Activated T-helper 2 cell treated with anti-CD3 and anti-CD28 coated beads, Interferon-gamma antibody, Interleukin-2, Interleukin-4, amounts not matched to agents 10 μg/mL and 5 μg/mL and 100 μg/mL, durations not matched to agents 14 hours and 24 hours and 36 hours (primary cell): Measurements from ENCODE around the gene NKIRAS2. TPM values are rescaled to one million over a fixed set of nuclear protein-coding genes. Genes with fewer than 3 reads are reported as not detected.

Experiments used
- DNase-seq: peaks from one replicate; pipeline ENCODE4 v3.0.0; 2021; ENCODE audit warnings: low spot score
- H3K27ac Mint-ChIP-seq: one replicate; pipeline ENCODE4 v1.8.0; 2021; ENCODE audit warnings: mixed read lengths
- H3K27me3 Mint-ChIP-seq: one replicate; pipeline ENCODE4 v1.8.0; 2021; ENCODE audit warnings: low read depth, mixed read lengths
- H3K36me3 Mint-ChIP-seq: one replicate; pipeline ENCODE4 v1.8.0; 2021; ENCODE audit warnings: low read depth, mixed read lengths
- H3K4me1 Mint-ChIP-seq: one replicate; pipeline ENCODE4 v1.8.0; 2021; ENCODE audit warnings: low read depth, mixed read lengths
- H3K4me3 Mint-ChIP-seq: one replicate; pipeline ENCODE4 v1.8.0; 2021; ENCODE audit warnings: low read depth, mild to moderate bottlenecking, moderate library complexity, mixed read lengths
- H3K9me3 Mint-ChIP-seq: one replicate; pipeline ENCODE4 v1.8.0; 2021; ENCODE audit warnings: mixed read lengths
- intact Hi-C: fragments of 100-400 bp; cut with micrococcal nuclease; formaldehyde crosslinking; loops from one replicate; pipeline ENCODE4 v1.15.1; 2023
- total RNA-seq: library from RNA; stranded (reverse); gene quantifications from 2 replicates; pipeline ENCODE4 v1.2.3, GENCODE V29; 2022

NKIRAS2 gene
- total RNA-seq: 25.8 and 28.2 TPM in 2 replicates

DNA sequence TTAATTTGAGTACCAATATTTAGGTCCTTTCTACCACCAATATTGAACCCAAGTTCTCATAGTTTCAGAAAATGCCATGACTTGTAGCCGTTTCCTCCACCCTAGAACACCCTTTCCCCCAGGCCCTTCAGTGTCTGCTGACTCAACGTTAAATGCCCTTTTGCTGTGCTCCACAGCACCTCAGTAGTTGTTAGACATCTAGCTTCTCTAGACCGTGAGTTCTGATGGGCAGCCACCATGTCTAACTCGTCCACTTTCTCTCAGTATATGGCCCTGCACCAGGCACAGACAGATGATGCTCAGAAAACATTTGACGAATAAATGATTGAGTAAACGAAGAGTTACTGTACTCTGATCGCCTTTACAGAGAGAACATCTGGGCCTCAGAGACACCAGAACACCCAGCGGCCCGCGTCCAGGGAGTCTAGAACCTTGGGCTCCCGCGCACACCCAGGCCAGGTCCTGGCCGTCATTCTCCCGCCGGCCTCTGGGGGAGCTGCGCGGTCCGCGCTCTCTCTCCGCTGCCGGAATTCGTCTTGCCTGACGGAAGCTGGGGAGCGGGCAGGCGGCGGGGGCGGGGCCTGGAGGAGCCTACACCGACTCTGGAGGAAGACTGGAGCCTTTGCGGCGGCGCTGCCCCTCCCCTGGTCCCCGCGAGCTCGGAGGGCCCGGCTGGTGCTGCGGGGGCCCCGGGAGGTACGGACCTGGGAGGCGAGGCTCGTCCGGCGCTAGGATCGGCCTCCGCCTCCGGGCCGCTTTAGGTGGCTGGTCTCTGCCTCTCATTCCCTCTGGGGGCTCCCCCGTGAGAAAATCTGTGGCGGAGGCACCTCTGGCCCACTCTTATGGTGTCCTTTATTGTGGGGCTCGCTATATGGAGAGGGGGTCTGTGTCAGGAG lies at the start of gene NKIRAS2:
Gene NKIRAS2 (plus strand): TSS at position 582 of the 896 bp plus-strand sequence. CDS start 1,488 bp downstream, outside the sequence.
- intact Hi-C loops: loop anchor here (2.0 to 10.0 kb wide), 2 partner anchors 155 to 257 kb away; partner anchors contain the start of genes KLHL11 and STAT5B
- Mint-ChIP-seq H3K4me3 (peak within 1 kb of the TSS; percentile 99), H3K4me1 (peaks cover 42% of the 10 kb centered on the region), H3K9me3 (peaks cover 4% of the 10 kb centered on the region), H3K36me3 (peaks cover 33% of the 10 kb centered on the region), H3K27ac (peak within 1 kb of the TSS; percentile 79), H3K27me3 (no peaks in the 10 kb centered on the region)
- peak; percentile 93 for DNase-seq

DNA sequence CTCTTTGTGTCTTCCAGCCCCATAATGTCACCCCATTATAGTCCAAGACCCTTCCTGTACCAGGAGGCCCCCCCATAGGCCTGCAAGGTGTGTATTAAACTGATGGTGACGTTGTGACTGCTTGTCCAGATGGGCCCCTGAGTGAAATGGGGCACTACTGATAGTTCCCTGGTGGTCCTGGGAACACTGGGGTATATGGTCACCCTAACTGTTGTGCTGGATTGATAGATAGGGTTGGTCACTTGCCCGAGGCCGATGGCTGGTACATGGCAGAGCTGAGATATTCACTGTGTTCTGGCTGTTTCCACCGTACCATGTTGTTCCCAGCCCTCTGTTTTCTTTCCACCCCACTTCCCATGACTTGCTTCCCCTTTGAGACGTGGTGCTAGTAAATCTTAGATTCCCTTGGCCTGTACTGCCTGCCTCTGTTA lies 49.0 kb upstream of the NKIRAS2 start:
- H3K36me3 Mint-ChIP-seq: peaks cover 61% of the 10 kb centered on the region
- DNase-seq: no peak
- no peak overlapping the region for H3K4me3 Mint-ChIP-seq
- H3K27ac Mint-ChIP-seq: no peak overlapping the region
- intact Hi-C loops: no loop called here
- H3K27me3 Mint-ChIP-seq: no peaks in the 10 kb centered on the region
- H3K9me3 Mint-ChIP-seq: no peaks in the 10 kb centered on the region
- H3K4me1 Mint-ChIP-seq: peaks cover 19% of the 10 kb centered on the region

DNA sequence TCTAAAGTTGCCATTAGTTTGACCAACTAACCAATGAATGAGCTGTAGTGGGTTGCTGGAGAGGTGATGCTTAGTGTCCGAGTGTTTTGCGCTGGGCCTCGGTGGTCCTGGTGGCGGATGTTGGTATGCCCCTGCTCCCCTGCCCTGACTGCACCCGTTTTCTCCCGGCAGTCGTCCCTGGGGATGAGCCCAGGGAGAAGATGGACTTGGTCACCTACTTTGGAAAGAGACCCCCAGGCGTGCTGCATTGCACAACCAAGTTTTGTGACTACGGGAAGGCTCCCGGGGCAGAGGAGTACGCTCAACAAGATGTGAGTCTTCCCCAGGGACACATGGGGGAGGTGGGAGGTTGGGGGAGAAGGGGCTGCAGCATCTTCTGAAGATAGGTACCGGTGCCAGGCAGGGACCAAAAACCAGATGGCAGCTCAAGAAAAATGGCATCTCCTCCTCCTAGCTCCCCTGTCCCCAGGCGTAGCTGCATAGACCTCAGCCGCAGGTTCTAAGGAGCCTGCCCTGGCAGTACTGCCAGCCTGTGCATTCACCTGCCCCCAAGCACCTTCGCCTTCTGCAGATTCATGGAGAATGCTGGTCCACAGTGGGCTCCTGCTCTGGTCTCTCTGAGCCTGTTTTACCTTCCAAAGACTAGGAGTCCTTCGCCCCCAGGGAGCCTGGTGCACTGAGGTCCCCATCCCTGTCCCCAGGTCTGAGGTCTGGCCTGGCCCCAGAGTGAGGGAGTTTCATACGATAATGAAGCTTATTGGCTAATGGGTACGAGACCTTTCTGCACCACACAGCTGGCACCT lies 48.0 kb upstream of the NKIRAS2 start:
- no peak for DNase-seq
- Mint-ChIP-seq H3K27ac (no peak overlapping the region), H3K9me3 (no peaks in the 10 kb centered on the region), H3K4me1 (peaks cover 16% of the 10 kb centered on the region), H3K27me3 (no peaks in the 10 kb centered on the region), H3K36me3 (peaks cover 70% of the 10 kb centered on the region), H3K4me3 (no peak overlapping the region)
- intact Hi-C loops: no loop called here

DNA sequence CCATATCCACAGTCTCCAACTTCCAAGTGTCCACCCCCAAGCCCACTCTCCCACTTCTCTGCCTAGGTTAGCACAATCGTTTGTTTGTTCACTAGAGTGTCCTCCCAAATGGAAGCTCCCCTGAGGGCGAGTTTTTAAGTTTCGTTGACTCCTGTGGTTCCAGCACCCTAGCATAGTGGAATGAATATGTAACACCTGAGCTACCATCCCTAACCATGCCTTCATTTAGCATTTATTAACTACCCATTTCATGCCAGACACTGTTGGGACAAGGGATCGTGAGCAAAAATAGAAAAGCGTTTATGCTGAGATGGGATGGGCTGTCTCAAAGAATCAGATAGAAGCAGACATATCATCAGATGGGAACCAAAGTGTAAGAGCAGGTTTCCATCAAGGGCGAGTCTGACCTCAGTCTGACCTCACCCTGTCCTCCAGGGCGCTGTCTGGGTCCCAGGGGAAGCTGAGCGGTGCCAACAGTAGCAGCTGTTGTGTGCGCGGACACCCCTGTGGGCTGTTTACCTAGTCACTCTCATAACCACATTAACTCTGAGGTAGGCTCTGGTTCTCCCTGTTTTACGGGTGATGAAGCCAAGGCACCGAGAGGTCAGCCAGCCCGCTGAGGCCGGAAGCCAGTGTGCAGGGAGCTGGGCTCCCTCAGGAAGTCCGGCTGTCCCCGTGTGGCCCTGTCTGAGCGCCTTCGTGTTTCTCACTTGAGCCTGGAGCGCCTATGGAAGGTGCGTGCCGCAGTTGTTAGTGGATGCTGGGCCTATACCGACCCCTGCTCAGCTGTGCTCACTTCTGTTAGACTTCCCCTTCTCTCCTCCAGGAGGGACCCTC lies 47.1 kb upstream of the NKIRAS2 start:
- Mint-ChIP-seq H3K27me3 (no peaks in the 10 kb centered on the region), H3K27ac (no peak overlapping the region), H3K4me3 (no peak overlapping the region), H3K4me1 (peaks cover 12% of the 10 kb centered on the region), H3K36me3 (peaks cover 75% of the 10 kb centered on the region), H3K9me3 (no peaks in the 10 kb centered on the region)
- intact Hi-C loops: no loop called here
- no peak for DNase-seq

DNA sequence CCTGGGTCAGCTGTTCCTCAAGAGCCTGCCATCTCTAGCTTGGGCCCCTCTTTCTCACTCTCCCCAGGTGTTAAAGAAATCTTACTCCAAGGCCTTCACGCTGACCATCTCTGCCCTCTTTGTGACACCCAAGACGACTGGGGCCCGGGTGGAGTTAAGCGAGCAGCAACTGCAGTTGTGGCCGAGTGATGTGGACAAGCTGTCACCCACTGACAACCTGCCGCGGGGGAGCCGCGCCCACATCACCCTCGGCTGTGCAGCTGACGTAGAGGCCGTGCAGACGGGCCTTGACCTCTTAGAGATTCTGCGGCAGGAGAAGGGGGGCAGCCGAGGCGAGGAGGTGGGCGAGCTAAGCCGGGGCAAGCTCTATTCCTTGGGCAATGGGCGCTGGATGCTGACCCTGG lies 46.5 kb upstream of the NKIRAS2 start:
- intact Hi-C loops: no loop called here
- H3K36me3 Mint-ChIP-seq: peaks cover 77% of the 10 kb centered on the region
- H3K27ac Mint-ChIP-seq: no peak overlapping the region
- peaks cover 8% of the 10 kb centered on the region for H3K4me1 Mint-ChIP-seq
- no peaks in the 10 kb centered on the region for H3K27me3 Mint-ChIP-seq
- no peak for DNase-seq
- no peak overlapping the region for H3K4me3 Mint-ChIP-seq
- no peaks in the 10 kb centered on the region for H3K9me3 Mint-ChIP-seq

DNA sequence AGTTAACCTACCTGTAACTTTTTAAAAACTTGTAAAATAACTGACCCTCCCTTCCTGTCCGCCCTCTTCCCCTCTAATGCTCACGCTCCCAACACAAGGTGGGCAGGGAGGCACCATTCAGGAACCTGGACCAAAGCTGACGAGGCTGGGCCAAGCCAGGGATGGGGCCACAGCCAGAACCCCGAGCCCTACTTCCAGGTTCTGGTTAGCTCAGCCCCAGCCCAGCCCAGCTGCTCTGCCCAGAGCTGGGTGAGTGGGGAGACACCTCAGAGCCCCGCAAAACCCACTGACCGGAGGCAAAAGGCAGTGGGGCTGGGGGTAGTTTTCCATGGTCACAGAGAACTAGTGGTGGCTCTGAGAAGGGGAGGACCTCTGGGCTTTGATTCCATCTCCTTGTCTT lies 45.9 kb upstream of the NKIRAS2 start:
- Mint-ChIP-seq H3K27ac (no peak overlapping the region), H3K4me1 (peaks cover 8% of the 10 kb centered on the region), H3K9me3 (no peaks in the 10 kb centered on the region), H3K36me3 (peaks cover 74% of the 10 kb centered on the region), H3K27me3 (no peaks in the 10 kb centered on the region), H3K4me3 (no peak overlapping the region)
- no peak for DNase-seq
- intact Hi-C loops: no loop called here

DNA sequence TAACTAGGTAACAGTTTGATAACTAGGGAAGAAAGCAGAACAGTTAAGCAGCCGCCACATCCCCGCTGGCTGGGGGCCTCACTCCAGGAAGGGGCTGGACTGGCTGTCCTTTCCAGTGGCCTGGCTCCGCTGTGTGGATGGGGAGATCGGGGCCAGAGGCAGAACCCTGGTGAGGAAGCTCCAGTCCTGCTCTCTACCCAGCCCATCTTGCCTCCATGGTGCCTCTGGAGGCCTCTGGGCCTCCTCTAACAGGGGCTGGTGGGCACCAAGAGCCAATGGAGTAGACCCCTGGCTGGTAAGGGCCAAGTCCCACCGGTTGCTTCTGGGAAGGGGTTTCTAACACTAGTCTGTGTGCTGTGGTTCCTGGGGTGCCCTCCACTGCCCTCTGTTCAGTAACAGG lies 45.2 kb upstream of the NKIRAS2 start:
- Mint-ChIP-seq H3K4me3 (no peak overlapping the region), H3K27me3 (no peaks in the 10 kb centered on the region), H3K27ac (no peak overlapping the region), H3K4me1 (peaks cover 8% of the 10 kb centered on the region), H3K36me3 (peaks cover 69% of the 10 kb centered on the region), H3K9me3 (no peaks in the 10 kb centered on the region)
- DNase-seq: no peak
- intact Hi-C loops: no loop called here

DNA sequence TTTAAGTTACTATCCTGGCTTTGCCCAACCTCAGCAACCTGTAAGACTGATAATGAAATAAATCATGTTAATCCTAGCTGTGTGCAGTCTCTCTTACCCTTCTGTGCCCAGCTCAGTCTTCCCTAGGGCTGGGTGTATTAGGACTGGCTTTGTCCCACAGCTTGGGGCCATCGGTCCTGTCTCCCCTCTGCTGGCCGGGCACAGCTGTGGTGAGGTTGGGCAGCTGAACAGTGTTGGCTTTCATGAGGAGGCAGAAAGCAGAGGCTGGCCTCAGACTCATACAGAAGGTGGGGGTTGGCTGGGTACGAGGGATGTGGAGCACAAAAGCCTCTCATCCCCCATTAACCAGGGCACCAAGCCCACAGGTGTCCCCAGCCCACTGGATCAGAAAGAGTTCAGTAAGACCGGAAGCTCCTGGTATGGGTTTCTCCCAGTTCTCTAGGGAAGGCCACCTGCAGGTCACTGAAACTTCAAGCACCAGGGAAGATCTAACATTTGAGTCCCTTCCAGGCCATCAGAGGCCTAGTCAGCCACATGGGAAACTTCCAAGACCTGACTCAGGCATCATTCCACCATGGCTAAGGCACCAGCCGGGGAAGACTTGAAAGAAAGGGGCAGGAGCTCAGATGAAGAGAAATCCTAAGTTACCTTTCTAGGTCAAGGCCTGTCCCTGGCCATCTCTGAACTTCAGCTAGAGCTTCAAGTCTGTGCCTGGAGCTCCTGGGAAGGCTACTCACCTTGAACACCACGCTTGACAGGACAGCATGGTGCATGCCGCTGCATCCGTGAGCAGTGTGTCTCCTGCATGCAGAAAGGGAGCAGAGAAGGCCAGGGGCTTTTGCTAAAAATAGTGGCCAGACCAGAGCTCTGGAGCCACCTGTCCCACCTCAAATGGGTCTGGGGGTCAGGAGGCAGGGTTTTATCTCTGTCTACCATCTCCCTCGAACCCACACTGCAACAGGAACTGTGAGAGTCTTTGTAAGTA lies 44.5 kb upstream of the NKIRAS2 start:
- no peak for DNase-seq
- no peaks in the 10 kb centered on the region for H3K27me3 Mint-ChIP-seq
- intact Hi-C loops: no loop called here
- peaks cover 8% of the 10 kb centered on the region for H3K4me1 Mint-ChIP-seq
- no peaks in the 10 kb centered on the region for H3K9me3 Mint-ChIP-seq
- no peak overlapping the region for H3K4me3 Mint-ChIP-seq
- H3K36me3 Mint-ChIP-seq: peaks cover 74% of the 10 kb centered on the region
- H3K27ac Mint-ChIP-seq: no peak overlapping the region

DNA sequence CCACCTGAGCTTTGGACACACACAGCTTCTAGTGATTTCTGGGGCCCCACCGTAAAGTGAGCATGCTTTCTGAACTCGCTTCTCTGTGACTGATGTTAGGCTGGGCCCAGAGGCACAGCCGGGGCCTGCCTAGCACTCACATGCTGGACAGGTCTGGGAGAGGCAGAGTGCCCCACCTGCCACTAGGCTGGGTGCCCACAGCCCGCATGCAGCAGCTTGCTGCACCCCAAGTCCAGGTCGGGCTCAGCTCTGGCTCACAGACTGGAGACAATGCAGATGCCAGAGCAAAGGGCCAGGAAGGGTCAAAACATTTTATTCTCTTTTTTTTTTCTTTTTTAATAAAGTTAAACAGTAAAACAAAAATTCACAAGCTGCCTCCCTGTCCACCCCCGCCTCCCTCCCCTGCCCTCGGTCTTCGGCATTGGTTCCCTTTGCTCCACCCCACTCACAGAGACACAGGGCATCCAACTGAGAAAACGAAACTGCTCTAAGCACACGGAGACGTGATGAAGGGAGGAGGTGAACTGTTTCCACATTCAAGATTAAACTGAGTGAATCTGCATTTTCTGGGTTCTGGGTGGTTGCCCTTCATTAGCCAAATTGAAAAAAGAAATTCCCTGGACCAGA lies 43.6 kb upstream of the NKIRAS2 start:
- Mint-ChIP-seq H3K27ac (no peak overlapping the region), H3K4me1 (peaks cover 4% of the 10 kb centered on the region), H3K27me3 (no peaks in the 10 kb centered on the region), H3K4me3 (no peak overlapping the region), H3K36me3 (peaks cover 75% of the 10 kb centered on the region), H3K9me3 (no peaks in the 10 kb centered on the region)
- no peak for DNase-seq
- intact Hi-C loops: no loop called here

DNA sequence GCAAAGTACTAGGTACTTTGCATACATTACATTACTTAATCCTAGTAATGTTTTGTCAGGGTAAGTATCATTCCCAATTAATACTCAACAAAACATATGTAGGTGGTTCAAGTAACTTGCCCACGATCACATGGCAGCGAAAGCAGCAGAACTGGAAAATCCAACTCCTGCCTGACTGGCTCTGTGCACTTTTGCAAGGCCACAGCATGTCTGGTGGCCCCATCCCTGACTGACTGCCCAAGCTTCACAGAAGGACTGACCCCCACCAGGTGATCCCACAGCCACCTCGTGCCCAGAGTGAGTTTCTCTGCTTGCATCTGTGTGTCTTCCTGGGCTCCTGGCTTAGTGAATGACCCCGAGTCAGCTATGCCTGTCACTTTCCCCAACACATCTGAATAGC lies 41.9 kb upstream of the NKIRAS2 start:
- intact Hi-C loops: no loop called here
- no peak for DNase-seq
- Mint-ChIP-seq H3K27me3 (no peaks in the 10 kb centered on the region), H3K9me3 (no peaks in the 10 kb centered on the region), H3K4me1 (peaks cover 1% of the 10 kb centered on the region), H3K4me3 (no peak overlapping the region), H3K36me3 (peaks cover 82% of the 10 kb centered on the region), H3K27ac (no peak overlapping the region)

DNA sequence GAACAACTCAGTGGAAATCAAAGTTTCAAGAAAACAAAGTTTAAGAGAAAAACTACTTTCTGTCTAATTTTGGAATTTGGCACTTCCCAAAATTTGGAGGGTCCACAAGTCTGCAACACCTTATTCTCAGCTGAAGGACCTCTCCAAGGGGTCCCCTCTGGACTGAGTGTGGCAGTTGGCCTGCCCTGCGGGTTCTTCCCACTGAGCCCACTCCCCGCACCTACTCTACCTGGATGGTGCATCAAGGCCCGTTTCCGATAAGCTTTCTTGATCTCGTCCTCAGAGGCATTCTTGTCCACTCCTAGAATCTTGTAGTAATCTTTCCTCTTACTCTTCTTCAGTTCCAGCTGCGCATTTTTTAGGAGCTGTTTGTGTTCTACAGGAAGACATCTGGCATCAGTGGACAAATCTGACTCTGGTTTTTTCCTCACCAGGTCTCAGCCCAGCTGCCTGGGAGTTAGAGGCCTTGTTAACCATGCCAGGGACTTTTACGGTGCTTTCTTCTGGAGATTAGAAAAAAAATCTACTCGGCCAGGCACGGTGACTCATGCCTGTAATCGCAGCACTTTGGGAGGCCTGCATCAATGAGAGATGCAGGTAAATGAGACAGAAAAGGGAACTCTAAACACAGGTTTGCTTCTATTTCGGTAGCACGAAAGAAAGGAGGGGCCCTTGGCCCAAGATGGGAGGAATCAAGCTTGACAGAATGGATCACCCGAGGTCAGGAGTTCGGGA lies 37.7 kb upstream of the NKIRAS2 start:
- no peaks in the 10 kb centered on the region for H3K27me3 Mint-ChIP-seq
- peaks cover 1% of the 10 kb centered on the region for H3K4me1 Mint-ChIP-seq
- intact Hi-C loops: no loop called here
- no peak overlapping the region for H3K4me3 Mint-ChIP-seq
- no peaks in the 10 kb centered on the region for H3K9me3 Mint-ChIP-seq
- no peak overlapping the region for H3K27ac Mint-ChIP-seq
- H3K36me3 Mint-ChIP-seq: peaks cover 73% of the 10 kb centered on the region
- no peak for DNase-seq
